ENCODE measurements around the gene DLEC1.
A peak's percentile ranks its signal among the peaks of the same experiment; 100 is the strongest.

DNA sequence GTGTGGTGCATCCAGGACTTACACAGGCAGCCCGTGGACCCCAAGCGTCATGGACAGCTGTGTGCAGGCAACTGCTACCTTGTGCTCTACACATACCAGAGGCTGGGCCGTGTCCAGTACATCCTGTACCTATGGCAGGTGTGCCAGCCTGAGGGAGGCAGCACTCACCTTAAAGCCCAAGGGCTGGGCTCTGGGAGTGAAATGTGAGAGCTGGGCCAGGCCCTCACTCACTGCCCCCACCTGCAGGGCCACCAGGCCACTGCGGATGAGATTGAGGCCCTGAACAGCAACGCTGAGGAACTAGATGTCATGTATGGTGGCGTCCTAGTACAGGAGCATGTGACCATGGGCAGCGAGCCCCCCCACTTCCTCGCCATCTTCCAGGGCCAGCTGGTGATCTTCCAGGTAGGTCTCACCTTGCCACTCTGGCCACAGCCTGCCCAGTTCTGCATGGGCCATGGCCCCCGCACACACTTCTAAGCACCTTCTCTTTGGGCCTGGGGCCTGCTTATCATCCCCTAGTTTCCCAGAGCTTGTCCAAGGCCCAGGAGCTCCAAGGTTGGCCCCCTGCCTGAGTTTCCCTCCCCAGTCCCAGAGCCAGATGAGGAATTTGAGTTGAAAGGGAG is 37.4 kb upstream of the DLEC1 start:
- TF ChIP-seq EP300 (IDR thresholded peaks at IDR 0.05) (no peak), POLR2AphosphoS5 (IDR thresholded peaks at IDR 0.05) (no peak), POLR2A (IDR thresholded peaks at IDR 0.05) (no peak)
- TF ChIP-seq, protein P1, sequence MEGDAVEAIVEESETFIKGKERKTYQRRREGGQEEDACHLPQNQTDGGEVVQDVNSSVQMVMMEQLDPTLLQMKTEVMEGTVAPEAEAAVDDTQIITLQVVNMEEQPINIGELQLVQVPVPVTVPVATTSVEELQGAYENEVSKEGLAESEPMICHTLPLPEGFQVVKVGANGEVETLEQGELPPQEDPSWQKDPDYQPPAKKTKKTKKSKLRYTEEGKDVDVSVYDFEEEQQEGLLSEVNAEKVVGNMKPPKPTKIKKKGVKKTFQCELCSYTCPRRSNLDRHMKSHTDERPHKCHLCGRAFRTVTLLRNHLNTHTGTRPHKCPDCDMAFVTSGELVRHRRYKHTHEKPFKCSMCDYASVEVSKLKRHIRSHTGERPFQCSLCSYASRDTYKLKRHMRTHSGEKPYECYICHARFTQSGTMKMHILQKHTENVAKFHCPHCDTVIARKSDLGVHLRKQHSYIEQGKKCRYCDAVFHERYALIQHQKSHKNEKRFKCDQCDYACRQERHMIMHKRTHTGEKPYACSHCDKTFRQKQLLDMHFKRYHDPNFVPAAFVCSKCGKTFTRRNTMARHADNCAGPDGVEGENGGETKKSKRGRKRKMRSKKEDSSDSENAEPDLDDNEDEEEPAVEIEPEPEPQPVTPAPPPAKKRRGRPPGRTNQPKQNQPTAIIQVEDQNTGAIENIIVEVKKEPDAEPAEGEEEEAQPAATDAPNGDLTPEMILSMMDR (IDR thresholded peaks at IDR 0.05) = peak in 1 of 2 donors; percentile 13

All from suprapubic skin (tissue), 4 donors.